GM12878 (cell line): ENCODE data around the gene SELENOV. TPM values are rescaled to one million over a fixed set of nuclear protein-coding genes. Genes with fewer than 3 reads are reported as not detected.

Source experiments
- ATAC-seq: fragments of 200-7000 bp; cut with Tn5 transposase; 3 replicates; pipeline ENCODE4 v1.9.1; 2020; ENCODE audit warnings: mild to moderate bottlenecking, moderate library complexity
- BruUV-seq: library from RNA; stranded (reverse); fragments of 400-500 nt; replicated peaks from 2 replicates; lab custom pipeline; 2021; lab: Mats Ljungman, UMichigan
- CTCF ChIA-PET: fragments of 300-600 bp; sonication (Branson Sonifier 250); formaldehyde crosslinking; extraction: SDS; loops from one replicate; lab custom pipeline; 2021; ENCODE audit warnings: inconsistent platforms; lab: Yijun Ruan, JAX
- POLR2A ChIA-PET: fragments of 350-600 bp; formaldehyde crosslinking; extraction: SDS; loops from one replicate; lab custom pipeline; 2021; ENCODE audit warnings: inconsistent platforms; lab: Charles Lee
- RAD21 ChIA-PET: fragments of 300-600 bp; sonication (Branson Sonifier 250); formaldehyde crosslinking; loops from one replicate; lab custom pipeline; 2023; ENCODE audit warnings: antibody characterized with exemption; ENCODE audit not compliant: unreplicated experiment; lab: Charles Lee
- SMC1A ChIA-PET: fragments of 300-600 bp; sonication (Branson Sonifier 250); formaldehyde crosslinking; loops from one replicate; lab custom pipeline; 2023; ENCODE audit not compliant: unreplicated experiment, uncharacterized antibody; lab: Charles Lee
- DNase-seq: peaks from one replicate; pipeline ENCODE4 v3.0.0-alpha.2; 2011; ENCODE audit warnings: low read depth, low spot score
- FAIRE-seq: peaks from 3 replicates; lab custom pipeline; 2011; peaks lifted over from hg19 to GRCh38; lab: Jason Lieb, UNC
- H2AFZ ChIP-seq: 2 replicates; pipeline ENCODE4 v1.6.0; 2011; ENCODE audit warnings: low read depth, low read length, control low read depth; ENCODE audit not compliant: control insufficient read depth
- H3K27ac ChIP-seq: 2 replicates; pipeline ENCODE4 v1.5.1; 2011; ENCODE audit warnings: control low read depth; ENCODE audit not compliant: control insufficient read depth, insufficient read depth
- H3K27me3 ChIP-seq, 2 experiments: replicated peaks in 1 of 2; 2 replicates each; pipeline versions ENCODE4 v1.6.0 to v1.6.1; 2011; ENCODE audit warnings: low read length in 1 of 2; ENCODE audit not compliant: control insufficient read depth in 2 of 2, insufficient read depth in 2 of 2
- H3K36me3 ChIP-seq, 2 experiments: 2 replicates each; pipeline ENCODE4 v1.5.1; 2011; ENCODE audit warnings: low read length in 1 of 2; ENCODE audit not compliant: control insufficient read depth in 2 of 2, insufficient read depth in 2 of 2
- H3K4me1 ChIP-seq: 2 replicates; pipeline ENCODE4 v1.6.1; 2011; ENCODE audit warnings: mild to moderate bottlenecking, low read length, moderate library complexity, mixed read lengths; ENCODE audit not compliant: control insufficient read depth, insufficient read depth
- H3K4me2 ChIP-seq: 2 replicates; pipeline ENCODE4 v1.6.0; 2011; ENCODE audit warnings: control low read depth; ENCODE audit not compliant: control insufficient read depth, insufficient read depth
- H3K4me3 ChIP-seq: fragments of 200-600 bp; sonication (generic); 2 replicates; pipeline ENCODE4 v1.5.1; 2016
- H3K79me2 ChIP-seq: 2 replicates; pipeline ENCODE4 v1.6.0; 2011; ENCODE audit warnings: low read length; ENCODE audit not compliant: control insufficient read depth, insufficient read depth
- H3K9ac ChIP-seq: 2 replicates; pipeline ENCODE4 v1.8.0; 2011; ENCODE audit warnings: low read length, control low read depth, mixed read lengths; ENCODE audit not compliant: control insufficient read depth, insufficient read depth
- H3K9me3 ChIP-seq: replicated peaks from 3 replicates; pipeline ENCODE4 v1.5.1; 2011; ENCODE audit warnings: mild to moderate bottlenecking, low read length; ENCODE audit not compliant: control insufficient read depth, insufficient read depth
- H4K20me1 ChIP-seq: 2 replicates; pipeline ENCODE4 v1.6.0; 2011; ENCODE audit not compliant: control insufficient read depth, insufficient read depth
- ASH2L ChIP-seq: fragments of 300-600, 200-600 bp; sonication (generic); IDR thresholded peaks from 2 replicates; pipeline ENCODE4 v1.6.1; 2017; ENCODE audit warnings: low read depth, mild to moderate bottlenecking, borderline replicate concordance
- ETV6 ChIP-seq, 2 experiments: fragments of 450-650 bp in 1 of 2; IDR thresholded peaks in 1 of 2; conservative IDR thresholded peaks in 1 of 2; 2 replicates each; pipeline ENCODE4 v1.6.1; 2014; ENCODE audit warnings: antibody characterized with exemption in 1 of 2, borderline replicate concordance in 1 of 2, low read depth in 1 of 2, mild to moderate bottlenecking in 1 of 2, moderate library complexity in 1 of 2
- IRF3 ChIP-seq: fragments of 450-650 bp; IDR thresholded peaks from 2 replicates; pipeline ENCODE4 v1.6.1; 2014; ENCODE audit warnings: mild to moderate bottlenecking
- IRF5 ChIP-seq: fragments of 450-650 bp; IDR thresholded peaks from 2 replicates; pipeline ENCODE4 v1.6.1; 2017; ENCODE audit warnings: borderline replicate concordance
- MEF2B ChIP-seq: fragments of 450-650 bp; IDR thresholded peaks from 2 replicates; pipeline ENCODE4 v1.6.1; 2018; ENCODE audit warnings: mild to moderate bottlenecking, moderate library complexity; ENCODE audit not compliant: partially characterized antibody, poor library complexity, severe bottlenecking
- MYB ChIP-seq: fragments of 150-350 bp; IDR thresholded peaks from 2 replicates; pipeline ENCODE4 v1.6.1; 2014; ENCODE audit warnings: mild to moderate bottlenecking, low read depth, low read length, borderline replicate concordance
- NKRF ChIP-seq: fragments of 450-650 bp; conservative IDR thresholded peaks from 2 replicates; pipeline ENCODE4 v1.6.1; 2017; ENCODE audit warnings: mild to moderate bottlenecking, moderate library complexity
- RAD21 ChIP-seq: IDR thresholded peaks from 2 replicates; pipeline ENCODE4 v1.6.1; 2011; ENCODE audit warnings: mild to moderate bottlenecking, low read depth, low read length, moderate library complexity; ENCODE audit not compliant: insufficient read depth
- SIN3A ChIP-seq: IDR thresholded peaks from 2 replicates; pipeline ENCODE4 v1.6.1; 2012; ENCODE audit warnings: low read depth, low read length, improper control_type of control experiment
- SIX5 ChIP-seq: IDR thresholded peaks from 2 replicates; pipeline ENCODE4 v1.6.1; 2011; ENCODE audit warnings: mild to moderate bottlenecking, low read depth, low read length, moderate library complexity; ENCODE audit not compliant: severe bottlenecking
- SKIL ChIP-seq: fragments of 450-650 bp; IDR thresholded peaks from 2 replicates; pipeline ENCODE4 v1.6.1; 2017; ENCODE audit warnings: mild to moderate bottlenecking, low read depth, inconsistent platforms; ENCODE audit not compliant: poor library complexity, severe bottlenecking
- SUZ12 ChIP-seq: fragments of 200-600 bp; sonication (generic); IDR thresholded peaks from one replicate; pipeline ENCODE4 v1.6.1; 2018; ENCODE audit warnings: antibody characterized with exemption, mild to moderate bottlenecking; ENCODE audit not compliant: unreplicated experiment
- ZNF24 ChIP-seq: fragments of 450-650 bp; IDR thresholded peaks from 2 replicates; pipeline ENCODE4 v1.6.1; 2017; ENCODE audit warnings: antibody characterized with exemption, mild to moderate bottlenecking
- WGBS: methylation state at CpG from one replicate; pipeline ENCODE4 v1.1.6; 2016; ENCODE audit warnings: low lambda C conversion rate; ENCODE audit not compliant: insufficient replicate concordance, insufficient coverage; ENCODE audit errors: missing lambda C conversion rate; 5-methylcytosine and 5-hydroxymethylcytosine counted together
- in situ Hi-C: fragments of 300-500 bp; cut with MboI; formaldehyde crosslinking; loops from 9 replicates; pipeline ENCODE4 v1.14.3; 2018; ENCODE audit warnings: mixed read lengths
- intact Hi-C: fragments of 100-400 bp; cut with micrococcal nuclease; formaldehyde crosslinking; loops from one replicate; pipeline ENCODE4 v1.14.2; 2022; ENCODE audit not compliant: unreplicated experiment
- polyA plus RNA-seq, 11 experiments: library from polyadenylated mRNA; depleted of rRNA in 4 of 11; unstranded in 6 of 11; stranded (reverse) in 5 of 11; fragments of >200 nt; fragmentation: Nextera tagmentation in 4 of 11; fragmentation: Illumina TruSeq in 1 of 11; extraction: Ambion mirVana in 4 of 11; extraction: Trizol in 1 of 11; gene quantifications; 1 replicate in 1 of 11; 2 replicates in 10 of 11; pipeline versions ENCODE4 v1.2.1 to v1.2.3, GENCODE V29; 2011 to 2016; ENCODE audit warnings: inconsistent platforms in 2 of 11, missing spikeins in 2 of 11, low read depth in 1 of 11
- total RNA-seq, 4 experiments: library from RNA; depleted of rRNA in 3 of 4; stranded (reverse); fragments of >200 nt in 3 of 4; fragmentation: Illumina TruSeq in 1 of 4; extraction: Trizol in 1 of 4; gene quantifications; 2 replicates each; pipeline versions ENCODE4 v1.2.1 to v1.2.3, GENCODE V29; 2013 to 2021

Gene SELENOV
- total and polyA plus RNA-seq, 10 of the 15 experiments (the other 5 are each of a cell fraction or from before 2014, with no cell fraction given), result not detected

- TF ChIP-seq SUZ12 (no peak), MYB (no peak), SIX5 (no peak), ASH2L (no peak), SIN3A (no peak)
- TF ChIP-seq, all 136 proteins: peak for 0
Measured at GRCh38 chr19:39470724-39471339, 44.1 kb upstream of the SELENOV start (continued).

- ATAC-seq (no peak), FAIRE-seq (no peak), DNase-seq (no peak)
- no peaks in the 10 kb centered on the region for H3K4me1 ChIP-seq
- ChIA-PET RAD21 (interaction anchor here (0.7 kb wide), 1 partner anchor 9 kb away, joined by 3 read pairs; the partner anchor contains the start of gene TIMM50), POLR2A (no interaction called here), CTCF (interaction anchor here (1.1 kb wide), 1 partner anchor 64 kb away, joined by 3 read pairs; no protein-coding TSS in a partner anchor), SMC1A (no interaction called here)
- H3K9me3 ChIP-seq, result no peaks in the 10 kb centered on the region
- intact Hi-C loops (no loop called here), in situ Hi-C loops (no loop called here)
- H3K27ac ChIP-seq, result no peak overlapping the region
- H3K79me2 ChIP-seq, result no peaks in the 10 kb centered on the region
- no peaks in the 10 kb centered on the region for H3K27me3 ChIP-seq
- no TSS peak for BruUV-seq
- 62% methylated on average over 8 of the region's 8 CpGs for WGBS
- peaks cover 44 to 74% of the 10 kb centered on the region in 2 experiments for H3K36me3 ChIP-seq
- no peak overlapping the region for H3K9ac ChIP-seq
- H3K4me3 ChIP-seq, result no peak overlapping the region
- no peak overlapping the region for H2AFZ ChIP-seq
- H4K20me1 ChIP-seq, result no peaks in the 10 kb centered on the region
- no peak overlapping the region for H3K4me2 ChIP-seq
- TF ChIP-seq SKIL (no peak), ETV6 (conservative IDR thresholded peaks at IDR 0.05 in 1 of 2, IDR thresholded peaks at IDR 0.05 in 1 of 2; ENCODE audit: borderline replicate concordance in 1 of 2, low read depth in 1 of 2) (no peak), RAD21 (no peak), MEF2B (no peak), IRF5 (no peak), ZNF24 (no peak), NKRF (no peak), IRF3 (no peak)
Measured at GRCh38 chr19:39471756-39472536, 43.0 kb upstream of the SELENOV start.
